ENCODE data around the gene ARHGAP21. TPM values are rescaled to one million over a fixed set of nuclear protein-coding genes. Genes with fewer than 3 reads are reported as not detected.

The ARHGAP21 gene
- total RNA-seq, 2 donors from 2014 or later, result 121 to 167 TPM

GRCh38 chr10:24724381-24725228 is 918 bp upstream of the ARHGAP21 start:
- intact Hi-C loops (cut with DNase I), result loop anchor here (10.0 kb wide), 3 partner anchors 80 to 270 kb away; partner anchors contain the start of gene PRTFDC1 (in 1 of the 2)

GRCh38 chr10:24723386-24723787 is 300 bp downstream of the ARHGAP21 start:
- intact Hi-C loops (cut with DNase I), result loop anchor here (10.0 kb wide), 3 partner anchors 79 to 271 kb away; partner anchors contain the start of gene PRTFDC1 (in 1 of the 2)
- DNase-seq (ENCODE audit: low spot score), result peak; percentile 80

More at GRCh38 chr10:24724381-24725228, 918 bp upstream of the ARHGAP21 start:
- peak; percentile 99 for DNase-seq (ENCODE audit: low spot score)

GRCh38 chr10:24722676-24723385 is 856 bp downstream of the ARHGAP21 start:
- peak; percentile 90 for DNase-seq (ENCODE audit: low spot score)
- intact Hi-C loops (cut with DNase I), result loop anchor here (10.0 kb wide), 3 partner anchors 78 to 272 kb away; partner anchors contain the start of gene PRTFDC1 (in 1 of the 2)

- intact Hi-C loops (cut with DNase I), result loop anchor here (10.0 kb wide), 3 partner anchors 77 to 273 kb away; partner anchors contain the start of gene PRTFDC1 (in 1 of the 2)
- no peak for DNase-seq (ENCODE audit: low spot score)
Measured at GRCh38 chr10:24722131-24722675, 1.5 kb downstream of the ARHGAP21 start.

- intact Hi-C loops (cut with DNase I), result loop anchor here (10.0 kb wide), 3 partner anchors 77 to 273 kb away; partner anchors contain the start of gene PRTFDC1 (in 1 of the 2)
- DNase-seq (ENCODE audit: low spot score), result peak; percentile 84
Measured at GRCh38 chr10:24721229-24722106, 2.2 kb downstream of the ARHGAP21 start.

- intact Hi-C loops (cut with DNase I), result loop anchor here (10.0 kb wide), 3 partner anchors 75 to 275 kb away; partner anchors contain the start of gene PRTFDC1 (in 1 of the 2)
- DNase-seq (ENCODE audit: low spot score), result no peak
Measured at GRCh38 chr10:24720096-24720495, 3.6 kb downstream of the ARHGAP21 start.

- no peak for DNase-seq (ENCODE audit: low spot score)
- intact Hi-C loops (cut with DNase I), result no loop called here
Measured at GRCh38 chr10:24718031-24718855, 5.4 kb downstream of the ARHGAP21 start.

GRCh38 chr10:24716295-24716694 is 7.4 kb downstream of the ARHGAP21 start:
- intact Hi-C loops (cut with DNase I), result no loop called here
- DNase-seq (ENCODE audit: low spot score), result peak; percentile 58

- DNase-seq (ENCODE audit: low spot score), result no peak
- intact Hi-C loops (cut with DNase I), result no loop called here
Measured at GRCh38 chr10:24715246-24715769, 8.4 kb downstream of the ARHGAP21 start.

GRCh38 chr10:24713086-24713485 is 10.6 kb downstream of the ARHGAP21 start:
- intact Hi-C loops (cut with DNase I), result no loop called here
- DNase-seq (ENCODE audit: low spot score), result no peak

- intact Hi-C loops (cut with DNase I), result no loop called here
- no peak for DNase-seq (ENCODE audit: low spot score)
Measured at GRCh38 chr10:24711465-24711864, 12.2 kb downstream of the ARHGAP21 start.

- DNase-seq (ENCODE audit: low spot score), result no peak
- intact Hi-C loops (cut with DNase I), result no loop called here
Measured at GRCh38 chr10:24708081-24708480, 15.6 kb downstream of the ARHGAP21 start.

- DNase-seq (ENCODE audit: low spot score), result no peak
- intact Hi-C loops (cut with DNase I), result no loop called here
Measured at GRCh38 chr10:24707445-24707844, 16.2 kb downstream of the ARHGAP21 start.

- no peak for DNase-seq (ENCODE audit: low spot score)
- intact Hi-C loops (cut with DNase I), result no loop called here
Measured at GRCh38 chr10:24706479-24707118, 17.1 kb downstream of the ARHGAP21 start.

GRCh38 chr10:24703700-24704099 is 20.0 kb downstream of the ARHGAP21 start:
- DNase-seq (ENCODE audit: low spot score), result no peak
- intact Hi-C loops (cut with DNase I), result no loop called here

GRCh38 chr10:24701447-24701846 is 22.2 kb downstream of the ARHGAP21 start:
- intact Hi-C loops (cut with DNase I), result no loop called here
- no peak for DNase-seq (ENCODE audit: low spot score)

GRCh38 chr10:24700948-24701347 is 22.7 kb downstream of the ARHGAP21 start:
- DNase-seq (ENCODE audit: low spot score), result no peak
- intact Hi-C loops (cut with DNase I), result no loop called here
